ENCODE measurements around the gene ZFYVE26. TPM values are rescaled to one million over a fixed set of nuclear protein-coding genes. Genes with fewer than 3 reads are reported as not detected.

ZFYVE26 gene
- total and polyA plus RNA-seq, 12 donors: 6.6 to 33.6 (median 22.1) TPM

DNA sequence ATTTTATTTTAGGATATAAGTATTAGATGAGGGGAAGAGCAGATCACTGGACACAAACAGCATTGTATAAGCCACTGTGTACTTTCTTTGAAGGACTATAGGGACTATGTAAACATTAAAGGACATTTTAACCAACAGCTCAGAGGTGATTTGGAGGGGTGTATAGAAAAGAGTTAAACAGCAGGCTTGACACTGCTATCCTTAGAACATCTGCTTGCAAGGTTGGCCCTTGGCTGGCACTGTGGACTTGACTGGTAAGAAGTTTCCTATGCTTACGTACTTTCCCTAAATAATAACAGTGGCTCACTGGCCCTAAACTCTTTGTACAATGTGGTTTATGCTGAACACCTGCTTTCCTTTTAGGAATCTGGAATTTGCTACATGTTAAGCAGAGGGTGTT, 28.7 kb downstream of the ZFYVE26 start:
- H3K9me3 ChIP-seq (replicated peaks in 1 of 3): no peaks in the 10 kb centered on the region
- TF ChIP-seq, protein P1, sequence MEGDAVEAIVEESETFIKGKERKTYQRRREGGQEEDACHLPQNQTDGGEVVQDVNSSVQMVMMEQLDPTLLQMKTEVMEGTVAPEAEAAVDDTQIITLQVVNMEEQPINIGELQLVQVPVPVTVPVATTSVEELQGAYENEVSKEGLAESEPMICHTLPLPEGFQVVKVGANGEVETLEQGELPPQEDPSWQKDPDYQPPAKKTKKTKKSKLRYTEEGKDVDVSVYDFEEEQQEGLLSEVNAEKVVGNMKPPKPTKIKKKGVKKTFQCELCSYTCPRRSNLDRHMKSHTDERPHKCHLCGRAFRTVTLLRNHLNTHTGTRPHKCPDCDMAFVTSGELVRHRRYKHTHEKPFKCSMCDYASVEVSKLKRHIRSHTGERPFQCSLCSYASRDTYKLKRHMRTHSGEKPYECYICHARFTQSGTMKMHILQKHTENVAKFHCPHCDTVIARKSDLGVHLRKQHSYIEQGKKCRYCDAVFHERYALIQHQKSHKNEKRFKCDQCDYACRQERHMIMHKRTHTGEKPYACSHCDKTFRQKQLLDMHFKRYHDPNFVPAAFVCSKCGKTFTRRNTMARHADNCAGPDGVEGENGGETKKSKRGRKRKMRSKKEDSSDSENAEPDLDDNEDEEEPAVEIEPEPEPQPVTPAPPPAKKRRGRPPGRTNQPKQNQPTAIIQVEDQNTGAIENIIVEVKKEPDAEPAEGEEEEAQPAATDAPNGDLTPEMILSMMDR (IDR thresholded peaks at IDR 0.05): no peak
- no peak for TF ChIP-seq POLR2A (IDR thresholded peaks at IDR 0.05)
- no peak overlapping the region for H3K27ac ChIP-seq
- no peaks in the 10 kb centered on the region for H3K27me3 ChIP-seq
- DNase-seq: no peak
- WGBS, 4 donors: 94 to 100% (median 95%) methylated on average over 1 of the region's 1 CpG
- no peaks in the 10 kb centered on the region for H3K4me1 ChIP-seq (replicated peaks in 1 of 2)
- H3K4me3 ChIP-seq: no peak overlapping the region
- H3K36me3 ChIP-seq (replicated peaks in 1 of 2): peaks cover 0 to 97% of the 10 kb centered on the region in 2 donors
- intact Hi-C loops (cut with DNase I): no loop called here

DNA sequence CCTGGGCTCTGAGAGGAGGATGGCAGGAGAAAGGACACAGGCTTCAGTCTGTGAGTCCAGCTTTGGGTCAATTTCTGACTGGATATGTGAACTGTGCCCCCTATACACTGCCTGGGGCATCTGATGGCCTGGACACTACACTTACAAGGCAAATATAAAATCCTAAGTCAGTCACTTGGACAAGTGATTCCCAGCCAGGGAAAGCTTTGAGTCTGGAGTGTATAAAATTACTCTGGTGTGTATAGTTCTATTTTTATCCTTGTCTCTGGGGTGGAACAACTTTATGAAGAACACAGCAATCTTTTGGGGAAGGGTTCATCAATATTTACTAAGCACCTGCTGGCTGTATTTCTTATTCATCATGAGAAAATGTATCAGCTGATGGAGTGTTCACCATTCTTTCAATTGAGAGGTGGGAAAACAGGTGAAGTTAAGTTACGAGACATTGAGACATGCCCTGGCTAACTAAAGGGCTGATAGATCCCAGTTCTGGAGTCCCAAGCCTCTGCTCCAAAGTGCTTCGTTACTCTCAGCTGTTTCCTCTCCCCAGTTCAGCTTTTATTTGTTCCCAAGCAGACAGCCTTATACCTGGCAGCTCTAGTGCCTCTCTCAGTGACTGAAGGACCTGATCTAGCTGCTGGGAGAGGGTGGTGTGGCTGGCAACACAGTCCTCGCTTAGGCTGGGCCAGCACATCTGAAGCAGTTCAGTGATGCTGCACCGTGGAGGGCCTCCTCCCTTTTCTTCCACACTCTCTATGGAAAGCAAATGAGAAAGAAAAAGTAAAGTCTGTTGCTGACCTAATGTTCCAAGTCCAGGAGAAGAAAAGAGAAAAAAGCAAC, 30.9 kb downstream of the ZFYVE26 start:
- H3K9me3 ChIP-seq (replicated peaks in 1 of 3): no peaks in the 10 kb centered on the region
- TF ChIP-seq POLR2A (IDR thresholded peaks at IDR 0.05): no peak
- TF ChIP-seq, protein P1 (IDR thresholded peaks at IDR 0.05): no peak
- intact Hi-C loops (cut with DNase I): no loop called here
- peaks cover 0 to 98% of the 10 kb centered on the region in 2 donors for H3K36me3 ChIP-seq (replicated peaks in 1 of 2)
- H3K4me3 ChIP-seq: no peak overlapping the region
- H3K27me3 ChIP-seq: no peaks in the 10 kb centered on the region
- 92 to 95% (median 94%) methylated on average over 4 of the region's 4 CpGs for WGBS, 4 donors
- no peak for DNase-seq
- no peaks in the 10 kb centered on the region for H3K4me1 ChIP-seq (replicated peaks in 1 of 2)
- no peak overlapping the region for H3K27ac ChIP-seq

DNA sequence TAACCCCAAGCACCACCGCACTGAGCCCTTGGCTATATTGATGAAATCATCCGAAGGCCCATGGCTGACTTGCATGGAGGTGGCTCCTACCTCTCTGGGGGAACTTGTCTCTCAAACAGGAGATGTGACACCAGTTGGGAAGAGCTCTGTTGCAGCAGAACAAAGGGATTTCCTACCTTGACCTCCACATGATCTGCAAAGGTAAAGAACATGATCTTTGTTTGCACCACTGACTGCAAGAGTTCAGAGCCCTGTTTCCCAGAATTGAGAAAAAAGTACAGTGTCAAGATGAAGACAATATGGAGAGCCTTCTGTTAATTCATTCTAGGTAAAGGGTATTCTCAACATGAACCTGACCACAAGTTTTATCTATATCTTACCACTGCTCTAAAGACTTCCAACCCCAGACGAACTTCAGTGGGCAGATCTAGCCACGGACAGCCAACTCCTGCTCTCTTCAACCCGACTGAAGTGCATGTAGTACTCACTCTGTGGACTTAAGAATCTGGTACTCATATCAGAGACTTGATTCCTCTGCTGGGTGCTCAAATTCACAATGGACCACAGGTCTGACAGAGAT, 32.1 kb downstream of the ZFYVE26 start:
- intact Hi-C loops (cut with DNase I): no loop called here
- peaks cover 0 to 98% of the 10 kb centered on the region in 2 donors for H3K36me3 ChIP-seq (replicated peaks in 1 of 2)
- no peak overlapping the region for H3K4me3 ChIP-seq
- no peak overlapping the region for H3K27ac ChIP-seq
- 90 to 94% (median 93%) methylated on average over 5 of the region's 5 CpGs for WGBS, 4 donors
- H3K27me3 ChIP-seq: no peaks in the 10 kb centered on the region
- no peaks in the 10 kb centered on the region for H3K9me3 ChIP-seq (replicated peaks in 1 of 3)
- DNase-seq: no peak
- TF ChIP-seq, protein P1 (IDR thresholded peaks at IDR 0.05): no peak
- TF ChIP-seq POLR2A (IDR thresholded peaks at IDR 0.05): no peak
- no peaks in the 10 kb centered on the region for H3K4me1 ChIP-seq (replicated peaks in 1 of 2)

DNA sequence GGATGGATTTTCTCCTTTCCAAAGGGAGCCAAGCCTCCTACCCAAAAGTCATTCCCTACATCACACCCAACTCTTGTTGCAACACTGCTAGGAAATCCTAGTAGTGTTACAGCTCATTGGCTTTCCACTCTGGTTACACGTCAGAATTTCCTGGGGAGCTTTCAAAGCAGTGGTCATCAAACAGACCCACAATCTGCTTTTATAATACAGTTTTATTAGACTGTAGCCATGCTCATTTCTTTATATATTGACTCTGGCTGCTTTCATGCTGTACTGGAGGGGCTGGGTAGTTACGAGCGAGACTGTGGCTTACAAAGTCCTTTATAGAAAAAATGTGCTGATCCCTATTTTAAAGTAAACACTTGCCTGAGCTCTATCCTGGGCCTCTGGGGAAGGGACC, 34.3 kb downstream of the ZFYVE26 start:
- Histone ChIP-seq H3K36me3 (replicated peaks in 1 of 2) (peaks cover 0 to 98% of the 10 kb centered on the region in 2 donors), H3K4me3 (no peak overlapping the region), H3K9me3 (replicated peaks in 1 of 3) (no peaks in the 10 kb centered on the region), H3K27me3 (no peaks in the 10 kb centered on the region), H3K4me1 (replicated peaks in 1 of 2) (no peaks in the 10 kb centered on the region), H3K27ac (no peak overlapping the region)
- 29 to 93% (median 47%) methylated on average over 3 of the region's 3 CpGs for WGBS, 4 donors
- TF ChIP-seq POLR2A (IDR thresholded peaks at IDR 0.05): no peak
- TF ChIP-seq, protein P1 (IDR thresholded peaks at IDR 0.05): no peak
- intact Hi-C loops (cut with DNase I): no loop called here
- no peak for DNase-seq
